Loucy (cell line): ENCODE results near the gene LDAH.
A peak's percentile ranks its signal among the peaks of the same experiment; 100 is the strongest.

ENCODE experiments used
- H2AFZ ChIP-seq: fragments of 200-600 bp; sonication (generic); 2 replicates; pipeline ENCODE4 v1.6.0; 2016; ENCODE audit warnings: antibody characterized with exemption, mild to moderate bottlenecking, low read length, moderate library complexity
- H3F3A ChIP-seq: fragments of 200-600 bp; 2 replicates; pipeline ENCODE4 v1.6.0; 2016; ENCODE audit warnings: antibody characterized with exemption, low read depth, mild to moderate bottlenecking
- H3K27me3 ChIP-seq: fragments of 200-600 bp; sonication (generic); 2 replicates; pipeline ENCODE4 v1.6.1; 2014; ENCODE audit warnings: low read length, mild to moderate bottlenecking; ENCODE audit not compliant: insufficient read depth, poor library complexity, severe bottlenecking
- H3K36me3 ChIP-seq: fragments of 200-600 bp; sonication (generic); 2 replicates; pipeline ENCODE4 v1.6.1; 2016; ENCODE audit warnings: low read length; ENCODE audit not compliant: insufficient read depth
- H3K4me1 ChIP-seq: fragments of 200-600 bp; sonication (generic); 2 replicates; pipeline ENCODE4 v1.5.1; 2014; ENCODE audit warnings: low read length, mild to moderate bottlenecking; ENCODE audit not compliant: insufficient read depth, poor library complexity, severe bottlenecking
- H3K4me2 ChIP-seq: fragments of 200-600 bp; sonication (generic); 2 replicates; pipeline ENCODE4 v1.6.0; 2014; ENCODE audit warnings: antibody characterized with exemption, low read length, low read depth, mild to moderate bottlenecking; ENCODE audit not compliant: poor library complexity, severe bottlenecking
- H3K4me3 ChIP-seq: fragments of 200-600 bp; sonication (generic); 2 replicates; pipeline ENCODE4 v1.5.1; 2014; ENCODE audit warnings: low read length, mild to moderate bottlenecking, mixed read lengths; ENCODE audit not compliant: poor library complexity, severe bottlenecking
- H3K79me2 ChIP-seq: fragments of 200-600 bp; sonication (generic); 2 replicates; pipeline ENCODE4 v1.6.1; 2014; ENCODE audit warnings: low read length; ENCODE audit not compliant: insufficient read depth
- H3K9ac ChIP-seq: fragments of 200-600 bp; sonication (generic); 2 replicates; pipeline ENCODE4 v1.6.0; 2014; ENCODE audit warnings: mild to moderate bottlenecking, low read depth, low read length, moderate library complexity; ENCODE audit not compliant: poor library complexity, severe bottlenecking
- H3K9me2 ChIP-seq: fragments of 200-600 bp; sonication (generic); replicated peaks from 2 replicates; pipeline ENCODE4 v1.6.1; 2016; ENCODE audit warnings: low read depth, low read length, mixed read lengths
- H3K9me3 ChIP-seq: fragments of 200-600 bp; sonication (generic); 2 replicates; pipeline ENCODE4 v1.6.1; 2014; ENCODE audit warnings: mild to moderate bottlenecking, antibody characterized with exemption, low read length, low read depth; ENCODE audit not compliant: insufficient read depth
- H4K20me1 ChIP-seq: fragments of 200-600 bp; sonication (generic); 2 replicates; pipeline ENCODE4 v1.6.0; 2014; ENCODE audit warnings: antibody characterized with exemption, low read length, mild to moderate bottlenecking; ENCODE audit not compliant: insufficient read depth, poor library complexity, severe bottlenecking
- EZH2phosphoT487 ChIP-seq: fragments of 200-600 bp; IDR thresholded peaks from 2 replicates; pipeline ENCODE4 v1.6.1; 2018; ENCODE audit warnings: antibody characterized with exemption, mild to moderate bottlenecking, moderate library complexity, borderline replicate concordance
- TF ChIP-seq, protein P1 (sequence below): fragments of 200-600 bp; sonication (generic); conservative IDR thresholded peaks from 2 replicates; pipeline ENCODE4 v1.5.1; 2014; ENCODE audit warnings: mild to moderate bottlenecking, antibody characterized with exemption, low read length

The LDAH gene

DNA sequence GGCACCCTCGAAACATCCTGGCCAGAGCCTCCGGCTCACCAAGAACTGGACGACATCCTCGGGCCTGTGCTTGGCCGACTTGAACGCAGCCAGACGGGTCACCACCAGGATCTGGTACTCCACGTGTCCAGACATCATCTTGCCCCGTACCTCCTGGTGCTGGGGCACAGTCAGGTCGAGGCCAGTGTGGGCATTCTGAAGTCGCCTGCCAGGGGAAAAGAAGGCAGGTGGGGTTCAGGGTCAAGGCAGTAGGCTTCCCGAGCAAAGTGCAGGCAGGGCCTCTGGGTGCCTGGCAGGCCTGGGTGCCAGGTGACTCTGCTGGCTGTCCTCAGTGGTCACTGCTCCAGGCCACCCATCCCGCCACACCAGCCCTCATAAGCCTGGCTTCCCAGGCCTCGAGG, 177.6 kb downstream of the LDAH start:
- Histone ChIP-seq H4K20me1 (no peaks in the 10 kb centered on the region), H3K4me3 (no peak overlapping the region), H3K79me2 (peaks cover 4% of the 10 kb centered on the region; the same call in 1 of the 2 replicates), H3K36me3 (no peaks in the 10 kb centered on the region), H3K9me3 (no peaks in the 10 kb centered on the region), H3K9me2 (no peaks in the 10 kb centered on the region), H3K9ac (no peak overlapping the region), H3F3A (no peaks in the 10 kb centered on the region), H3K27me3 (no peaks in the 10 kb centered on the region), H2AFZ (no peak overlapping the region), H3K4me1 (peaks cover 26% of the 10 kb centered on the region), H3K4me2 (no peak overlapping the region)
- no peak for TF ChIP-seq EZH2phosphoT487
- TF ChIP-seq, protein P1, sequence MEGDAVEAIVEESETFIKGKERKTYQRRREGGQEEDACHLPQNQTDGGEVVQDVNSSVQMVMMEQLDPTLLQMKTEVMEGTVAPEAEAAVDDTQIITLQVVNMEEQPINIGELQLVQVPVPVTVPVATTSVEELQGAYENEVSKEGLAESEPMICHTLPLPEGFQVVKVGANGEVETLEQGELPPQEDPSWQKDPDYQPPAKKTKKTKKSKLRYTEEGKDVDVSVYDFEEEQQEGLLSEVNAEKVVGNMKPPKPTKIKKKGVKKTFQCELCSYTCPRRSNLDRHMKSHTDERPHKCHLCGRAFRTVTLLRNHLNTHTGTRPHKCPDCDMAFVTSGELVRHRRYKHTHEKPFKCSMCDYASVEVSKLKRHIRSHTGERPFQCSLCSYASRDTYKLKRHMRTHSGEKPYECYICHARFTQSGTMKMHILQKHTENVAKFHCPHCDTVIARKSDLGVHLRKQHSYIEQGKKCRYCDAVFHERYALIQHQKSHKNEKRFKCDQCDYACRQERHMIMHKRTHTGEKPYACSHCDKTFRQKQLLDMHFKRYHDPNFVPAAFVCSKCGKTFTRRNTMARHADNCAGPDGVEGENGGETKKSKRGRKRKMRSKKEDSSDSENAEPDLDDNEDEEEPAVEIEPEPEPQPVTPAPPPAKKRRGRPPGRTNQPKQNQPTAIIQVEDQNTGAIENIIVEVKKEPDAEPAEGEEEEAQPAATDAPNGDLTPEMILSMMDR = no peak

GRCh38 chr2:20643826-20644225, 179.1 kb downstream of the LDAH start:
- no peaks in the 10 kb centered on the region for H3K79me2 ChIP-seq
- no peaks in the 10 kb centered on the region for H3F3A ChIP-seq
- no peaks in the 10 kb centered on the region for H4K20me1 ChIP-seq

GRCh38 chr2:20643060-20643459, 179.8 kb downstream of the LDAH start:
- no peaks in the 10 kb centered on the region for H3K79me2 ChIP-seq
- no peak overlapping the region for H3K4me2 ChIP-seq
- H3K9me2 ChIP-seq = no peaks in the 10 kb centered on the region
- H3K27me3 ChIP-seq = no peaks in the 10 kb centered on the region
- no peak overlapping the region for H3K9ac ChIP-seq
- H3K36me3 ChIP-seq = no peaks in the 10 kb centered on the region
- H3F3A ChIP-seq = no peaks in the 10 kb centered on the region
- no peaks in the 10 kb centered on the region for H3K9me3 ChIP-seq
- H3K4me3 ChIP-seq = no peak overlapping the region
- H3K4me1 ChIP-seq = peaks cover 8% of the 10 kb centered on the region
- TF ChIP-seq, protein P1 = no peak
- no peak for TF ChIP-seq EZH2phosphoT487
- H4K20me1 ChIP-seq = no peaks in the 10 kb centered on the region
- H2AFZ ChIP-seq = no peak overlapping the region

More at GRCh38 chr2:20643826-20644225, 179.1 kb downstream of the LDAH start:
- H3K9me2 ChIP-seq = no peaks in the 10 kb centered on the region
- TF ChIP-seq, protein P1 = no peak
- TF ChIP-seq EZH2phosphoT487 = no peak
- no peaks in the 10 kb centered on the region for H3K36me3 ChIP-seq
- peak overlapping the region; percentile 16 for H3K9ac ChIP-seq
- no peaks in the 10 kb centered on the region for H3K9me3 ChIP-seq
- no peaks in the 10 kb centered on the region for H3K27me3 ChIP-seq
- H3K4me2 ChIP-seq = no peak overlapping the region
- H3K4me3 ChIP-seq = no peak overlapping the region
- no peak overlapping the region for H2AFZ ChIP-seq
- H3K4me1 ChIP-seq = peaks cover 14% of the 10 kb centered on the region
